Breast epithelium (tissue), 3 donors: Measurements from ENCODE around the gene TVP23A.

Experiments
- POLR2A ChIP-seq: fragments of 450-650 bp; IDR thresholded peaks from one replicate; pipeline ENCODE4 v1.6.1; 2016; ENCODE audit warnings: antibody characterized with exemption, mild to moderate bottlenecking, moderate library complexity
- POLR2AphosphoS5 ChIP-seq, 3 donors: sonication (generic); formaldehyde crosslinking; IDR thresholded peaks; one replicate each; pipeline ENCODE4 v1.6.1; 2017; ENCODE audit warnings: antibody characterized with exemption in 3 of 3
- TF ChIP-seq, protein P1 (sequence below), 3 donors: fragments of 450-650 bp; IDR thresholded peaks; one replicate each; pipeline ENCODE4 v1.5.1; 2016 to 2017; ENCODE audit warnings: antibody characterized with exemption in 3 of 3, mild to moderate bottlenecking in 3 of 3, moderate library complexity in 3 of 3

DNA sequence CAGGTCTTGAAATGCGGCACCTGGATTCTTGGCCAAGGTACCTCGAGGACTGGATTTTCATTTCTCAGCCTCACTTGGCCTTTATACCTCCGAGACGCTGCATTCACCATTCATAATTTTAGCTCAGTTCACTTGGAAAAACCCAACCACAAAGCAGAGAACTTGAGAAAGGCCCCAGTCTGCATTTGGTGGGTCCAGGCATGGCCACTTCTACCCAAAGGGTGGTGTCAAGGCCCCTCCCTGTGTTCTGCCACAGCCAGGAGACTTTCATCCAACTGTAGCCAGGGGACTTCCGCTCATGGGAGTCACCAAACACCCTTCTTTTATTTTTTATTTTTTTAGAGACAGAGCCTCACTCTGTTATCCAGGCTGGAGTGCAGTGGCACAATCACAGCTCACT, 14.7 kb upstream of the TVP23A start:
- TF ChIP-seq, protein P1, sequence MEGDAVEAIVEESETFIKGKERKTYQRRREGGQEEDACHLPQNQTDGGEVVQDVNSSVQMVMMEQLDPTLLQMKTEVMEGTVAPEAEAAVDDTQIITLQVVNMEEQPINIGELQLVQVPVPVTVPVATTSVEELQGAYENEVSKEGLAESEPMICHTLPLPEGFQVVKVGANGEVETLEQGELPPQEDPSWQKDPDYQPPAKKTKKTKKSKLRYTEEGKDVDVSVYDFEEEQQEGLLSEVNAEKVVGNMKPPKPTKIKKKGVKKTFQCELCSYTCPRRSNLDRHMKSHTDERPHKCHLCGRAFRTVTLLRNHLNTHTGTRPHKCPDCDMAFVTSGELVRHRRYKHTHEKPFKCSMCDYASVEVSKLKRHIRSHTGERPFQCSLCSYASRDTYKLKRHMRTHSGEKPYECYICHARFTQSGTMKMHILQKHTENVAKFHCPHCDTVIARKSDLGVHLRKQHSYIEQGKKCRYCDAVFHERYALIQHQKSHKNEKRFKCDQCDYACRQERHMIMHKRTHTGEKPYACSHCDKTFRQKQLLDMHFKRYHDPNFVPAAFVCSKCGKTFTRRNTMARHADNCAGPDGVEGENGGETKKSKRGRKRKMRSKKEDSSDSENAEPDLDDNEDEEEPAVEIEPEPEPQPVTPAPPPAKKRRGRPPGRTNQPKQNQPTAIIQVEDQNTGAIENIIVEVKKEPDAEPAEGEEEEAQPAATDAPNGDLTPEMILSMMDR (IDR thresholded peaks at IDR 0.05) = no peak
- no peak for TF ChIP-seq POLR2A
- TF ChIP-seq POLR2AphosphoS5 (IDR thresholded peaks at IDR 0.05) = no peak
